Measurements from ENCODE around the gene RHBDL3. TPM values are rescaled to one million over a fixed set of nuclear protein-coding genes. Genes with fewer than 3 reads are reported as not detected.

RHBDL3 gene
- total and polyA plus RNA-seq, 4 donors: 0.14 to 0.51 (median 0.25) TPM

GRCh38 chr17:32302037-32302436 lies 36.4 kb downstream of the RHBDL3 start:
- Histone ChIP-seq H3K27ac (ENCODE audit: low read depth in 1 of 2, low read length in 1 of 2) (no peak overlapping the region), H3K27me3 (ENCODE audit: control insufficient read depth in 3 of 3, insufficient read depth in 3 of 3, low read length in 2 of 3) (no peaks in the 10 kb centered on the region), H3K4me1 (ENCODE audit: control insufficient read depth in 5 of 5, insufficient read depth in 5 of 5, low read length in 5 of 5) (peaks cover 0 to 4% (median 0%) of the 10 kb centered on the region in 5 donors), H3K4me3 (no peak overlapping the region), H3K9ac (ENCODE audit: insufficient read depth in 1 of 2, low read length in 2 of 2) (no peak overlapping the region), H3K36me3 (ENCODE audit: control insufficient read depth in 4 of 4, insufficient read depth in 4 of 4, low read length in 4 of 4) (no peaks in the 10 kb centered on the region), H3K9me3 (ENCODE audit: control insufficient read depth in 4 of 4, insufficient read depth in 3 of 4, low read length in 3 of 4) (no peaks in the 10 kb centered on the region)
- no peak for TF ChIP-seq CTCF (IDR thresholded peaks at IDR 0.05; ENCODE audit: control extremely low read depth, extremely low read depth)
- ATAC-seq (ENCODE audit: insufficient read depth, low FRiP score) (no peak), DNase-seq (no peak)
- 70 to 88% methylated on average over 4 of the region's 4 CpGs for WGBS, 2 donors

DNA sequence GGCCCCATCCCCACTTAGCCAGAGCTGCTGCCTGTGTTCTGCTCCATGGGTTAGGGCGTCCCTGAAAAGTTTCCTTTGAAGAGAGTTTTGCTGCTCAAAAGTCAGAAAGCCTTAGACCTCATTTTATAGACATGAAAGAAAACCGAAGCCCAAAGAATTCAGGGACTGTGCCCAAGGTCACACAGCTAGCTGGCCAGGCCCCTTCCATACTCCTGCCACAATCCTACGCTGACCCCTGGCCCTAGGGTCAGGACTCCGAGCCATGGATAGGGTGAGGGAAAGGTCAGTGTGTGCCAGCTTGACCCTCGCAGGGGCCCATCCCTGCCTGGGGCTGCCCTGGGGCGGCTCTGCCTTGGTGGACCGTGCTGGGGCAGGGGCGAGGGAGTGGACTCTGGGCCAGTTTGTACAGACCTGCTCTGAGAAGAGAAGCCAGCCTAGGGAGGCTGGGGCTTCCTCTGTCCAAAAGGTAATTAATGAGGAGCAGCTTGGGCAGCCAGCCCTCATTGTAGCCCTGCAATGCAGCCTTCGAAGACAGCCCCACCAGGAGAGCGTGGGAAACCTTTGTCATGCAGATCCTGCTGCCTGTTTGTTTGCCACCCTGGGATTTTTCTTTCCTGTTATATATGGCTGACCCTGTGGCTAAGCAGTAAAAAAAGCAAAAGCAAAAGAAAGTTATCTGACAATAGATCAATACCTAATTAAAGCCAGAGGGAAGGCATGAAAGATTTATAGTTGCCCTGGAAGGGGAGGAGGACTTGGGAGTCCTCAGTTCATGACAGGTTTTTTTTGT lies 37.4 kb downstream of the RHBDL3 start:
- ATAC-seq (ENCODE audit: insufficient read depth, low FRiP score) (no peak), DNase-seq (no peak)
- TF ChIP-seq CTCF (IDR thresholded peaks at IDR 0.05; ENCODE audit: control extremely low read depth, extremely low read depth): no peak
- Histone ChIP-seq H3K36me3 (ENCODE audit: control insufficient read depth in 4 of 4, insufficient read depth in 4 of 4, low read length in 4 of 4) (no peaks in the 10 kb centered on the region), H3K4me1 (ENCODE audit: control insufficient read depth in 5 of 5, insufficient read depth in 5 of 5, low read length in 5 of 5) (peaks cover 0 to 4% (median 0%) of the 10 kb centered on the region in 5 donors), H3K9ac (ENCODE audit: insufficient read depth in 1 of 2, low read length in 2 of 2) (no peak overlapping the region), H3K27me3 (ENCODE audit: control insufficient read depth in 3 of 3, insufficient read depth in 3 of 3, low read length in 2 of 3) (no peaks in the 10 kb centered on the region), H3K27ac (ENCODE audit: low read depth in 1 of 2, low read length in 1 of 2) (no peak overlapping the region), H3K4me3 (no peak overlapping the region), H3K9me3 (ENCODE audit: control insufficient read depth in 4 of 4, insufficient read depth in 3 of 4, low read length in 3 of 4) (no peaks in the 10 kb centered on the region)
- WGBS, 2 donors: 88 to 93% methylated on average over 10 of the region's 10 CpGs

DNA sequence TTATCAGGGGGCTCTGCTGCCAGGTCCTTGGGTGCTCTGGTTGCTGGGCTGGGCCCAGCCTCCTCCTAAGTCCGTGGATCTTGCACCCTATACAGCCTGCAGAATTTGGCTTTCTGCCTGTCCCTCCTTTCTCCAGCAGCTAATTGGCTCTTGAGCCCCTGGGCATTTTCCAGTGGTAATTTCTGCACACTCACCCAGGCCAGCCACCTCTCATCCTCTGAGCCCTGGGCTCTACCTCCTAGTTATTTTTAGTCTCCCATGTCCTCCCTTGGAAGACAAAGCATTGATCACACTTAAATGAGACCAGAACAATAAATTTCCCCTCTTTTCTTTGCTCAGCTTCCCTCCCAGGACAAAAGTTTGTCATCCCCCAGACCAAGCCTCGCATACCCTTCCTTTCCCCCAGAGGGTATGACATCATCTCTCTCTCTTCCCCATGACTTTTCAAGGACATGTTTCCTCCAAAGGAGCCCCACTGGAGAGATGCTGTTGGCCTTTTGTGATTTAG lies 38.2 kb downstream of the RHBDL3 start:
- H3K36me3 ChIP-seq (ENCODE audit: control insufficient read depth in 4 of 4, insufficient read depth in 4 of 4, low read length in 4 of 4): no peaks in the 10 kb centered on the region
- H3K9ac ChIP-seq (ENCODE audit: insufficient read depth in 1 of 2, low read length in 2 of 2): no peak overlapping the region
- H3K4me1 ChIP-seq (ENCODE audit: control insufficient read depth in 5 of 5, insufficient read depth in 5 of 5, low read length in 5 of 5): peaks cover 0 to 4% (median 0%) of the 10 kb centered on the region in 5 donors
- DNase-seq (no peak), ATAC-seq (ENCODE audit: insufficient read depth, low FRiP score) (no peak)
- H3K4me3 ChIP-seq: no peak overlapping the region
- H3K9me3 ChIP-seq (ENCODE audit: control insufficient read depth in 4 of 4, insufficient read depth in 3 of 4, low read length in 3 of 4): no peaks in the 10 kb centered on the region
- 65 to 78% methylated on average over 2 of the region's 2 CpGs for WGBS, 2 donors
- no peak for TF ChIP-seq CTCF (IDR thresholded peaks at IDR 0.05; ENCODE audit: control extremely low read depth, extremely low read depth)
- no peaks in the 10 kb centered on the region for H3K27me3 ChIP-seq (ENCODE audit: control insufficient read depth in 3 of 3, insufficient read depth in 3 of 3, low read length in 2 of 3)
- no peak overlapping the region for H3K27ac ChIP-seq (ENCODE audit: low read depth in 1 of 2, low read length in 1 of 2)
